T-helper 2 cell treated with Interferon-gamma antibody and Interleukin-4, amounts not matched to agents 5 μg/mL and 100 μg/mL, for 36 hours (primary cell): ENCODE data around the gene SHC3.

Experiments used
- DNase-seq: peaks from one replicate; pipeline ENCODE4 v3.0.0; 2021; ENCODE audit warnings: low spot score
- H3K27ac Mint-ChIP-seq: one replicate; pipeline ENCODE4 v1.8.0; 2021; ENCODE audit warnings: mild to moderate bottlenecking, mixed read lengths
- H3K27me3 Mint-ChIP-seq: one replicate; pipeline ENCODE4 v1.8.0; 2021; ENCODE audit warnings: low read depth, mixed read lengths
- H3K36me3 Mint-ChIP-seq: one replicate; pipeline ENCODE4 v1.8.0; 2021; ENCODE audit warnings: low read depth, mixed read lengths
- H3K4me1 Mint-ChIP-seq: one replicate; pipeline ENCODE4 v1.8.0; 2021; ENCODE audit warnings: low read depth, mixed read lengths
- H3K4me3 Mint-ChIP-seq: one replicate; pipeline ENCODE4 v1.8.0; 2022; ENCODE audit warnings: mild to moderate bottlenecking, moderate library complexity, mixed read lengths
- H3K9me3 Mint-ChIP-seq: one replicate; pipeline ENCODE4 v1.8.0; 2021; ENCODE audit warnings: mixed read lengths

Gene SHC3

DNA sequence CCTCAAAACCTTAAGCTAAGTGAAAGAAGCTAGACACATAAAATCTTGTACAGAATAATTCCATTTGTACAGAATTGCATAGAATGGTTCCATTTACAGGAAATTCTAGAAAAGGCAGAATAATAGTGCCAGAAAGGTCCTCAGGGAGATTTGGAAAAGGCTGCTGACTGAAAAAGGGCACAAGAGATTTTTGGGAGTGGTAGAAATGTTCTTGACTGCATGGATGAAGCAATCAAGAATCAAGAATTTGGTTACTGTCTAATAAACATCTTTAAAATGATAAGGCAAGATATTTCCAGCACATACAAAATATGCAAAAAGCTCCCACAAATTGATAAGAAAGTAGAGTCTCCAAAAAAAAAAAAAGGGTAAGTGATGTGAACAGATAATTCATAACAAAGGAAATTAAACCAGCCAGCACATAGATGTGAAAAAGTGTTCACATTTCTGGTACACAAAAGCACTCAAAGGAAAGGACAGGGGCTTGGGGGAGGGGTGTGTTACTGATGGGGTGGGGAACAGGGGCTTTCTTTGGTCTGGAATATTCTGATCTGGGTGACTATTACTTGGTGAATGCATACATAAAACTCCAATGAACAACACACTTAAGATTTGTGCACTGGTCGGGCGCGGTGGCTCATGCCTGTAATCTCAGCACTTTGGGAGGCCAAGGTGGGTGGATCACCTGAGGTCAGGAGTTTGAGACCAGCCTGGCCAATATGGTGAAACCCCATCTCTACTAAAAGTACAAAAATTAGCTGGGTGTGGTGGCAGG is 85.2 kb downstream of the SHC3 start:
- Mint-ChIP-seq H3K36me3 (no peaks in the 10 kb centered on the region), H3K4me3 (no peak overlapping the region), H3K27ac (no peak overlapping the region), H3K9me3 (no peaks in the 10 kb centered on the region), H3K27me3 (peaks cover 12% of the 10 kb centered on the region), H3K4me1 (no peaks in the 10 kb centered on the region)
- no peak for DNase-seq

DNA sequence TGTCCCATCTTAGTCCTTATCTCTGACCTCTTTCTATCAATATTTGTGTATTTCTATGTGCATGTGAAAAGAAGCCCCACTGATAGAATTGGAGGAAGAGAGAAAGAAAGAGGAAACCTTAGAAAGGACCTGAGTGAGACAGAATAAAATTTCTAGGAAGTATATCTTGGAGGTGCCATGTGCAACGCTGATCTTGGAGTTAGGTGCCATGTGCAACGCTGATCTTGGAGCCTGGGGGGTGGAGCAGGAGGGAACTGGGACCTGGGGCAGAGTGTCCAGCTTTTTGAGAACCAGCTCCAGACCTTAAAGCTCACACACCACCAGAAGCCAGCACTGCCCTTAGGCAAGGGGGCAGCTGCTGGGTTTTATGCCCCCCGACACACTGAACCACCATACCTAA is 89.4 kb downstream of the SHC3 start:
- Mint-ChIP-seq H3K27me3 (peaks cover 16% of the 10 kb centered on the region), H3K9me3 (no peaks in the 10 kb centered on the region)

DNA sequence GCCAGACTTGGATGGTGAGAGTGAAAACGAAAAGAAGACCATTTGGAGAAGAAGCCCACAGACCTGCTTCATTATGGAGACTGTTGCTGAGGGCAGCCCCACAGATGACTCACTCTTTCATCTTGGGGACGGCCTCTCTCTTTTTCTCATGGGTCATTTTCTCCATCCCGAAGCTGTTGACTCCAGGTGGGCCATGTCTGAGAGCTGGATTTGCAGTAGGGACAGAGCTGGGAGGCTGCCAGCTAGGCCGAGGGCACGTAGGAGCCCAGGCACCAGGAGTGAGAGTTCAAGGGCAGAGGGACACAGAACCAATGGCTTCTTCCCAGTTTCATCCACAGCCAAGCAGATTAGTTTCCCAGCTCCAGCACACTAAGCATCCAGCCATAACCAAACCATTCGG is 95.0 kb downstream of the SHC3 start:
- Mint-ChIP-seq H3K4me1 (no peaks in the 10 kb centered on the region), H3K27me3 (peaks cover 10% of the 10 kb centered on the region), H3K27ac (no peak overlapping the region), H3K4me3 (no peak overlapping the region), H3K36me3 (no peaks in the 10 kb centered on the region), H3K9me3 (no peaks in the 10 kb centered on the region)
- no peak for DNase-seq

More for the DNA sequence above, 89.4 kb downstream of the SHC3 start:
- Mint-ChIP-seq H3K36me3 (no peaks in the 10 kb centered on the region), H3K4me1 (no peaks in the 10 kb centered on the region), H3K27ac (no peak overlapping the region), H3K4me3 (no peak overlapping the region)
- no peak for DNase-seq

GRCh38 chr9:89080193-89080592 is 98.4 kb downstream of the SHC3 start:
- Mint-ChIP-seq H3K4me1 (no peaks in the 10 kb centered on the region), H3K27ac (no peak overlapping the region), H3K4me3 (no peak overlapping the region), H3K27me3 (peaks cover 13% of the 10 kb centered on the region), H3K9me3 (no peaks in the 10 kb centered on the region), H3K36me3 (no peaks in the 10 kb centered on the region)
- DNase-seq: no peak

DNA sequence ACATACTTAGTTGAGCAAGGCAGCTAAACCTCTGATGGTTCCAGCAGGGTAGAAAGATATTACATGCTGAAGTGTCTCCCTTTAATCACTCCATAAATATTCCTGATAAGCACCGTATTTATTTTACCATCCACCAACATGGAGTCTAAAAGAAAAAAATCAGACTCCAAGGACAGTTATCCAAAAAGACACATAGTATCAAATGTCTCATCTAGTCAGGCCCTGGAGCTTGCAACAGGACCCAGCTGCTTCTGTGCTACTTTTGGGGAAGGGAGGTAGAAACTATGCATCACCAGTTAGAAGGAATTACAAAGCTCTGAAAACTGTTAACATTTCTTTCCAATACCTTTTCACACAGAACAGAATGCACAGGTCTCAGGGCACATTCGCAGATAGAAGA is 99.2 kb downstream of the SHC3 start:
- H3K27me3 Mint-ChIP-seq: peaks cover 13% of the 10 kb centered on the region

GRCh38 chr9:89078860-89079259 is 99.8 kb downstream of the SHC3 start:
- Mint-ChIP-seq H3K4me1 (no peaks in the 10 kb centered on the region), H3K27ac (no peak overlapping the region), H3K9me3 (no peaks in the 10 kb centered on the region), H3K36me3 (no peaks in the 10 kb centered on the region), H3K27me3 (peaks cover 13% of the 10 kb centered on the region), H3K4me3 (no peak overlapping the region)
- DNase-seq: no peak

More for the DNA sequence above, 99.2 kb downstream of the SHC3 start:
- Mint-ChIP-seq H3K36me3 (no peaks in the 10 kb centered on the region), H3K4me3 (no peak overlapping the region), H3K9me3 (no peaks in the 10 kb centered on the region), H3K4me1 (no peaks in the 10 kb centered on the region), H3K27ac (no peak overlapping the region)
- no peak for DNase-seq

GRCh38 chr9:89078421-89078820 is 100.2 kb downstream of the SHC3 start:
- no peaks in the 10 kb centered on the region for H3K4me1 Mint-ChIP-seq
- no peak overlapping the region for H3K4me3 Mint-ChIP-seq
- H3K36me3 Mint-ChIP-seq: no peaks in the 10 kb centered on the region
- peaks cover 13% of the 10 kb centered on the region for H3K27me3 Mint-ChIP-seq
- H3K27ac Mint-ChIP-seq: no peak overlapping the region
- no peak for DNase-seq
- H3K9me3 Mint-ChIP-seq: no peaks in the 10 kb centered on the region

GRCh38 chr9:89077519-89077918 is 101.1 kb downstream of the SHC3 start:
- DNase-seq: no peak
- no peak overlapping the region for H3K4me3 Mint-ChIP-seq
- peaks cover 13% of the 10 kb centered on the region for H3K27me3 Mint-ChIP-seq
- no peaks in the 10 kb centered on the region for H3K36me3 Mint-ChIP-seq
- H3K4me1 Mint-ChIP-seq: no peaks in the 10 kb centered on the region
- no peak overlapping the region for H3K27ac Mint-ChIP-seq
- H3K9me3 Mint-ChIP-seq: no peaks in the 10 kb centered on the region

DNA sequence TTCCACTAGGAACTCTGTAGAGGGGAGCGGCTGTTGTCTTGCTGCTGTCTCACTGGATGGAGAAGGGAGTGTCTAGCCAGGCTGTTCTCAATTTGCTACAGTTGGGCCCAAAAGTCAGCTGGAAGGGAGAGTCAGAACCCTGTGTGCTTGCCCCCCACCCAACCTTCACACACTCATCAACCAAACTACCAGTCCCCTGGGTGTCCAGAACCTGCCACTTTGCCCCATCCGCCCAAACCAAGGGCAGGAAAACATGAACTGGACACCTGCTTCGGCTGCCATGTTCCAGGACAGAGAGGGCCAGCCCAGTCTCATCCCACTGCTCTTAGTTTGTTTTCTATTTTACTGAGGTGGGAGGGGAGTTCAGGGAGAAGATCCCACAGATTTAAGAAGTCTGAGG is 105.2 kb downstream of the SHC3 start:
- Mint-ChIP-seq H3K27me3 (peaks cover 21% of the 10 kb centered on the region), H3K9me3 (no peaks in the 10 kb centered on the region), H3K36me3 (no peaks in the 10 kb centered on the region), H3K27ac (no peak overlapping the region), H3K4me1 (no peaks in the 10 kb centered on the region), H3K4me3 (no peak overlapping the region)
- no peak for DNase-seq

DNA sequence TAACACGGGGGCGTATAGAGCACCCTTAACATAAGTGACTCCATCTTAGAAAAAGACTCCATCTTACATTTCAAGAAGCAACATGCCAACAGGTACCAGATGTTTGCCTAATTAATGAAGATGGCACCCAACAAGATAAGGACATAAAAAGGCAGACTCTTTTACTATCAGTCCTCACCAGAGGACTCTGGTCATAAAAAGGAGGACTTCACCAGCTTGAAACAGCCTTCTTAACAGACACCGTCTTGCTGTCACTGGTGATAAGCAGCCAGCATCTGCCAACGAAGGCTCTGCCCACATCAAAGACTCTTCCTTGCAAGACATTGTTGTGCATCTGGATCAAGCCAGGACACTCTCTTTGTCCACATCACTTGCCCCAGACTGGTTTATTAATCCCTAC is 107.0 kb downstream of the SHC3 start:
- Mint-ChIP-seq H3K27me3 (peaks cover 14% of the 10 kb centered on the region), H3K27ac (no peak overlapping the region), H3K36me3 (no peaks in the 10 kb centered on the region), H3K9me3 (no peaks in the 10 kb centered on the region), H3K4me1 (no peaks in the 10 kb centered on the region), H3K4me3 (no peak overlapping the region)
- DNase-seq: no peak

DNA sequence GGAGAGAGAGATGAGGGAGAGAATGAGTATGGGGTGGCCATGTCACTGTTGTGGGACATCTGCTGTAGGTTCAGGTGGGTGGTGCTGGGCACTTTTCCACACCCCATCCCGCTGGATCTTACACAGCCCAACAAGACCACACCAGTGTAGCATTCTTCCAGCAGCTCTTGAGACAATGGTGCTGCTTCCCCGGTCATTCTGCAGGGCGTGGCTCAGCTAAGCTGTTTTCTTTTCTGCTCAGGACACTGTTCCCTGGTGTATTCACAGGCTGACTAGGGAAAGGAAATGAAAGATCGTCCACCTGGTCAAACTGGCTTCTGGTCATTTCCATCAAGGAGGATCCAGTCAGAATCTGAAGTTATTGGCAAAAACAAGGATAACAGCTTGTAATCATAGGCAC is 111.8 kb downstream of the SHC3 start:
- no peak for DNase-seq
- no peak overlapping the region for H3K27ac Mint-ChIP-seq
- no peaks in the 10 kb centered on the region for H3K36me3 Mint-ChIP-seq
- peaks cover 12% of the 10 kb centered on the region for H3K27me3 Mint-ChIP-seq
- no peaks in the 10 kb centered on the region for H3K4me1 Mint-ChIP-seq
- no peak overlapping the region for H3K4me3 Mint-ChIP-seq
- no peaks in the 10 kb centered on the region for H3K9me3 Mint-ChIP-seq

- Mint-ChIP-seq H3K36me3 (no peaks in the 10 kb centered on the region), H3K27me3 (peaks cover 11% of the 10 kb centered on the region), H3K4me3 (no peak overlapping the region), H3K9me3 (no peaks in the 10 kb centered on the region), H3K27ac (no peak overlapping the region), H3K4me1 (no peaks in the 10 kb centered on the region)
- no peak for DNase-seq
Observed at GRCh38 chr9:89065921-89066320, 112.7 kb downstream of the SHC3 start.

GRCh38 chr9:89060790-89061189 is 117.8 kb downstream of the SHC3 start:
- H3K36me3 Mint-ChIP-seq: no peaks in the 10 kb centered on the region
- DNase-seq: no peak
- no peaks in the 10 kb centered on the region for H3K9me3 Mint-ChIP-seq
- H3K27ac Mint-ChIP-seq: no peak overlapping the region
- no peak overlapping the region for H3K4me3 Mint-ChIP-seq
- no peaks in the 10 kb centered on the region for H3K4me1 Mint-ChIP-seq
- no peaks in the 10 kb centered on the region for H3K27me3 Mint-ChIP-seq

DNA sequence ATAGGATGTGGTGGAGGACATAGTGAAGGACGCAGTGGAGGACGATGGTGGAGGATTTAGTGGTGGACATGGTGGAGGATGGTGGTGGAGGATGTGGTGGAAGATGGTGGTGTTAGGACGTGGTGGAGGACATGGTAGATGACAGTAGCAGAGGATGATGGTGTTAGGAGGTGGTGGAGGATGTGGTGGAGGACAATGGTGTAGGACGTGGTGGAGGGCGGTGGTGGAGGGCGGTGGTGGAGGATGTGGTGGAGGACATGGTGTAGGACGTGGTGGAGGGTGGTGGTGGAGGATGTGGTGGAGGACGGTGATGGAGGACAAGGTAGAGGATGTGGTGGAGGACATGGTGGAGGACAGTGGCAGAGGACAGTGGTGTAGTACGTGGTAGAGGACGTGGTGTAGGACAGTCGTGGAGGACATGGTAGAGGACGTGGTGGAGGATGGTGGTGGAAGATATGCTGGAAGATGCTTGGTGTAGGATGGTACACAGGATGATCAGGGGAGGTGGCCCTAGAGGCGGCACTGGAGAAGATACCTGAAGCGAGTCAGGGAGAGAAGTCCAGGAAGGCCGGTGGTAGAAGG is 118.6 kb downstream of the SHC3 start:
- H3K4me3 Mint-ChIP-seq: no peak overlapping the region
- H3K27me3 Mint-ChIP-seq: no peaks in the 10 kb centered on the region
- DNase-seq: no peak
- H3K27ac Mint-ChIP-seq: no peak overlapping the region
- no peaks in the 10 kb centered on the region for H3K9me3 Mint-ChIP-seq
- H3K4me1 Mint-ChIP-seq: no peaks in the 10 kb centered on the region
- no peaks in the 10 kb centered on the region for H3K36me3 Mint-ChIP-seq

DNA sequence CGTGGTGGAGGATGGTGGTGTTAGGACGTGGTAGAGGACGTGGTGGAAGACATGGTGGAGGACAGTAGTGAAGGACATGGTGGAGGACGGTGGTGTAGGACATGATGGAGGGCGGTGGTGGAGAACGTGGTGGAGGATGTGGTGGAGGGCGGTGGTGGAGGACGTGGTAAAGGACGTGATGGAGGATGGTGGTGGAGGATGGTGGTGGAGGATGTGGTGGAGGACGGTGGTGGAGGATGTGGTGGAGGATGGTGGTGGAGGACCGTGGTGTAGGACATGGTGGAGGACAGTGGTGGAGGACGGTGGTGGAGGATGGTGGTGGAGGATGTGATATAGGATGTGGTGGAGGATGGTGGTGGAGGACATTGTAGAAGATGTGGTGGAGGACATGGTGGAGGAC is 119.7 kb downstream of the SHC3 start:
- Mint-ChIP-seq H3K9me3 (no peaks in the 10 kb centered on the region), H3K4me1 (no peaks in the 10 kb centered on the region), H3K27me3 (no peaks in the 10 kb centered on the region), H3K27ac (no peak overlapping the region), H3K4me3 (no peak overlapping the region), H3K36me3 (no peaks in the 10 kb centered on the region)
- no peak for DNase-seq
